ENCODE results near the gene RNPEP.
"Not testable (repeated sequence)": the region's sequence is repeated elsewhere in the genome, so short reads cannot be mapped to it uniquely, and the experiment has no call there.

Gene RNPEP

DNA sequence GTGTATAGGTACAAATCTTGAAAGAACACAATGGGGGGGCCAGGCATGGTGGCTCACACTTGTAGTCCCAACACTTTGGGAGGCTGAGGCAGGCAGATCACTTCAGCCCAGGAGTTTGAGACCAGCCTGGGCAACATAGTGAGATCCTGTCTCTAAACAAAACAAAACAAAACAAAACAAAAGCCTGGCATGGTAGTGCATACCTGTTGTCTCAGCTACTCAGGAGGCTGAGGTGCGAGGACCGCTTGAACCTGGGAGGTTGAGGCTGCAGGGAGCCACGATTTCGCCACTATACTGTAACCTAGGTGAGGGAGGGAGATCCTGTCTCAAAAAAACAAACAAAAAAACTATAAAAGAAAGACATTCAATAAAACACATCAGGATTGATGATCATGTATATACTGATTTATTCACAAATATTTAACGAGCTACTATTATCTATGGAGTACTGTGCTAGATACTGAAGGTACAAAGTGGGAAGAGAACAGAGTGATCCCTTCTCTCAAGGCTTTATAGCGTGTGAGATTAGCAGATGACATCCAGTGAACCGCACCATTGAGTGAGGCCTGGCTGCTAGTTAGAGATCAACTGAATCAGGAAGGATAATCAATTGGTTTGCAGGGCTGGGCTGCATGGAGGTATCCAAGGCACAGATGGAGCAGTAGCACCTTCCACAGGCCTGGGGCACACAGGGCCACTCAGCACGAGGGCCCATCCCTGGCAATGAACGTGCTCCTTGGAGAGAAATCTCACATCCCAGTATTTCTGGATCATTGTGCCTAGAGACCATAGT, 54.3 kb downstream of the RNPEP start:
- DNase-seq (ENCODE audit: low spot score): no peak

- DNase-seq (ENCODE audit: low spot score): no peak
Measured at GRCh38 chr1:202037706-202038296, 55.4 kb downstream of the RNPEP start.

- no peak for DNase-seq (ENCODE audit: low spot score)
Measured at GRCh38 chr1:202038688-202039346, 56.4 kb downstream of the RNPEP start.

DNA sequence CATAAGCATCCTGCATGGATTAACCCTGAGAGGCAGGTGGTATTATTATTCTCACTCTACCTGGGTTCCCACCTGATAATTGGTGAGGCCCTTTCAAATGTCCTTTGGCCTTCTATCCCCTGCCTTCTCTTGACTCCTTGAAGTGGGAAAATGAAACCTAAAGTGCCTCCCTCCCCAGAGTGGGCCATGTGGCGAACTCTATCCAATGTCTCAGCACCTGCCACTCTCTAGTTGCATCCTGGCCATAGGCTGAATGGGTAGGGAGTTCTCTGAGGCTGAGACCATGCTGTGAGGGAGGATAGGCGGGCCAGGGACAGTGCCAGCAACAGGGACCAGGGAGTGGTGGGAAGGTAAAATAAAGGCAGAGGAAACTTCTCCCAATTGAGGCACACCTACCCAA, 63.3 kb downstream of the RNPEP start:
- DNase-seq (ENCODE audit: low spot score): no peak

- no peak for DNase-seq (ENCODE audit: low spot score)
Measured at GRCh38 chr1:202046227-202046626, 63.8 kb downstream of the RNPEP start.

DNA sequence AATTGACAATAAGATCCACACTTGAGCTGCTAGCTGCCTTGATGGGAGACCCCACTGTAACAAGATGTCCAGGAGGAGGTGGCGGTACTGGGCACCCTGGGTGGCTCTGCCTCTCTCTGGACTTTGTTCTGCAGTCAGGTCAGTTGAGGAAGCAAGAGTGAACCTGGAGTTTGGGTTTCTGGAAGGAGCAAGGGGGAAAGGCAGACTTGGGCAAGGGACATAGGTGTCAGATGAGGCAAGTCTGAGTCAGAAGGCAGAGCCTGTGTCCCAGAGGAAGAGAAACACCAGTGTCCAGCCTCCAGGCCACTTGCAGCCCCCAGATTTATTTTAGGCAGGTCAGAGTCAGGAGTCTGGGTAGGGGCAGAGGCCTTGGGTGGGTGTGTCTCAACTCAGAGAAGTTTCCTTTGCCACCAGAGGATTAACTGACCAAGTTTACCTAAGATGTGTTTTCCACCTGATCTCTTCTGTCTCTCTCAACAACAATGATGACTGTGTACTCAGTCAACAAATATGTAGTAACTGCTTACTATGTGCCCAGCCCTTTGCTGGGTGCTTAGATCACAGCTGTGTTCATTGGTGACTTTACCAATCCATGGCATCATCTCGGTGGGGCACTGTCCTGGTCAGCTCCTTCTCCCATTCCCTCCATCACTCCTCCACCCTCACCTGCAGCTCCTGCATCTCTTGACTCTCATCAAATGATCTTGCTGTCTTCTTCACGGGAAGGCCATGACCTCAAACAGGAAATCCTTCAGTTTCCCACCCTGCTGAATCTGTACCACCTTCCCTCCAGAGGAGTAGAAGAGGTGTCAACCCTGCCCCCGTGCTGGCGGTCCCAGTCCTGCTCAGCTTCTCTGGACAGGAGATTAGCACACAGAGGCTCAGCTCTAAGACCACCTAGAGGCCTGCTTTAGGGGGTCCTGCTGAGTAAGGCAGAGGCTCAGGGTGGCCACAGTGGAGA, 64.6 kb downstream of the RNPEP start:
- DNase-seq (ENCODE audit: low spot score): no peak

- no peak for DNase-seq (ENCODE audit: low spot score)
Measured at GRCh38 chr1:202047977-202048376, 65.5 kb downstream of the RNPEP start.

DNA sequence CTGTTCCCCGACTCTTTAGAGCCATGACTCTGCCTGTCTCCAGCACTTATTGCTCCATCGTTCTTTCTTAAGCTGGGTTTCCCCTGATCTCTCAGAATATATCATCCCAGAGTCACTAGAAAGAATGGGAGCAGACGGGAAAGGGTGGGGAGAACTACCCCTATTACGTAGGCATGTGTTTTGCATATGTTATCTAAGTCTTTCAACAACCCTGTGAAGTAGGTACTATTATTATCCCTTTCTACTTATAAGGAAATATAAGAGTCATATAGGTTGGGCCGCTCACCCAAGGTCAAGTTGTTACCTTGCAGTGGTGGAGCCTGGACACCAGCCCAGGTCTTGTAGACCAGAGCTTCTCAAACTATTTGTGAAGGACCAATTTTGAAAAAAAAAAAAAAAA, 66.7 kb downstream of the RNPEP start:
- DNase-seq (ENCODE audit: low spot score): no peak

GRCh38 chr1:202054094-202054493, 71.6 kb downstream of the RNPEP start:
- DNase-seq (ENCODE audit: low spot score): no peak

- not testable (repeated sequence) for DNase-seq (ENCODE audit: low spot score)
Measured at GRCh38 chr1:202054673-202055072, 72.2 kb downstream of the RNPEP start.
